ENCODE results near the gene WDR72. TPM values are rescaled to one million over a fixed set of nuclear protein-coding genes. Genes with fewer than 3 reads are reported as not detected.
"Not testable (repeated sequence)": the region's sequence is repeated elsewhere in the genome, so short reads cannot be mapped to it uniquely, and the experiment has no call there.

Gene WDR72
- total RNA-seq, 1 experiment from 2014 or later = 0.18 TPM

GRCh38 chr15:53591041-53591440 is 168.4 kb downstream of the WDR72 start:
- DNase-seq (ENCODE audit: low read depth) = no peak

GRCh38 chr15:53590380-53590779 is 169.1 kb downstream of the WDR72 start:
- DNase-seq (ENCODE audit: low read depth) = no peak

GRCh38 chr15:53589520-53590057 is 169.9 kb downstream of the WDR72 start:
- no peak for DNase-seq (ENCODE audit: low read depth)

GRCh38 chr15:53588773-53589172 is 170.7 kb downstream of the WDR72 start:
- DNase-seq (ENCODE audit: low read depth) = peak; percentile 90

- DNase-seq (ENCODE audit: low read depth) = peak; percentile 51
Measured at GRCh38 chr15:53586799-53587198, 172.7 kb downstream of the WDR72 start.

- no peak for DNase-seq (ENCODE audit: low read depth)
Measured at GRCh38 chr15:53581513-53581912, 177.9 kb downstream of the WDR72 start.

GRCh38 chr15:53580366-53580765 is 179.1 kb downstream of the WDR72 start:
- DNase-seq (ENCODE audit: low read depth) = no peak

GRCh38 chr15:53576841-53577240 is 182.6 kb downstream of the WDR72 start:
- no peak for DNase-seq (ENCODE audit: low read depth)

GRCh38 chr15:53573091-53573490 is 186.4 kb downstream of the WDR72 start:
- no peak for DNase-seq (ENCODE audit: low read depth)

GRCh38 chr15:53569751-53570480 is 189.5 kb downstream of the WDR72 start:
- peak; percentile 84 for DNase-seq (ENCODE audit: low read depth)

- no peak for DNase-seq (ENCODE audit: low read depth)
Measured at GRCh38 chr15:53566912-53567311, 192.6 kb downstream of the WDR72 start.

- DNase-seq (ENCODE audit: low read depth) = no peak
Measured at GRCh38 chr15:53565721-53566120, 193.7 kb downstream of the WDR72 start.

- DNase-seq (ENCODE audit: low read depth) = no peak
Measured at GRCh38 chr15:53564647-53565046, 194.8 kb downstream of the WDR72 start.

- no peak for DNase-seq (ENCODE audit: low read depth)
Measured at GRCh38 chr15:53563627-53564026, 195.8 kb downstream of the WDR72 start.

- no peak for DNase-seq (ENCODE audit: low read depth)
Measured at GRCh38 chr15:53559364-53560277, 199.8 kb downstream of the WDR72 start.

GRCh38 chr15:53558384-53558783 is 201.1 kb downstream of the WDR72 start:
- no peak for DNase-seq (ENCODE audit: low read depth)

- DNase-seq (ENCODE audit: low read depth) = no peak
Measured at GRCh38 chr15:53555226-53555625, 204.2 kb downstream of the WDR72 start.

- no peak for DNase-seq (ENCODE audit: low read depth)
Measured at GRCh38 chr15:53549697-53550305, 209.7 kb downstream of the WDR72 start.

- DNase-seq (ENCODE audit: low read depth) = peak; percentile 46
Measured at GRCh38 chr15:53548236-53548635, 211.2 kb downstream of the WDR72 start.

- not testable (repeated sequence) for DNase-seq (ENCODE audit: low read depth)
Measured at GRCh38 chr15:53540626-53541300, 218.7 kb downstream of the WDR72 start.

- no peak for DNase-seq (ENCODE audit: low read depth)
Measured at GRCh38 chr15:53539878-53540277, 219.6 kb downstream of the WDR72 start.

Data from HT1080 (cell line).